Keratinocyte (primary cell): ENCODE measurements around the gene INVS.
"Not testable (repeated sequence)": the region's sequence is repeated elsewhere in the genome, so short reads cannot be mapped to it uniquely, and the experiment has no call there.

Experiments
- CTCF ChIP-seq, 3 experiments: IDR thresholded peaks in 1 of 3; conservative IDR thresholded peaks in 1 of 3; optimal IDR thresholded peaks in 1 of 3; 2 replicates in 2 of 3; 3 replicates in 1 of 3; pipeline versions ENCODE3 to v1.5.1; 2011; ENCODE audit warnings: low read length in 3 of 3, mild to moderate bottlenecking in 3 of 3, moderate library complexity in 2 of 3, control low read depth in 1 of 3, inconsistent platforms in 1 of 3; ENCODE audit not compliant: insufficient read depth in 2 of 3; ENCODE audit errors: extremely low read depth in 1 of 3
- EZH2 ChIP-seq: IDR thresholded peaks from one replicate; pipeline ENCODE4 v1.6.1; 2012; ENCODE audit warnings: inconsistent platforms, mild to moderate bottlenecking, low read length, moderate library complexity

DNA sequence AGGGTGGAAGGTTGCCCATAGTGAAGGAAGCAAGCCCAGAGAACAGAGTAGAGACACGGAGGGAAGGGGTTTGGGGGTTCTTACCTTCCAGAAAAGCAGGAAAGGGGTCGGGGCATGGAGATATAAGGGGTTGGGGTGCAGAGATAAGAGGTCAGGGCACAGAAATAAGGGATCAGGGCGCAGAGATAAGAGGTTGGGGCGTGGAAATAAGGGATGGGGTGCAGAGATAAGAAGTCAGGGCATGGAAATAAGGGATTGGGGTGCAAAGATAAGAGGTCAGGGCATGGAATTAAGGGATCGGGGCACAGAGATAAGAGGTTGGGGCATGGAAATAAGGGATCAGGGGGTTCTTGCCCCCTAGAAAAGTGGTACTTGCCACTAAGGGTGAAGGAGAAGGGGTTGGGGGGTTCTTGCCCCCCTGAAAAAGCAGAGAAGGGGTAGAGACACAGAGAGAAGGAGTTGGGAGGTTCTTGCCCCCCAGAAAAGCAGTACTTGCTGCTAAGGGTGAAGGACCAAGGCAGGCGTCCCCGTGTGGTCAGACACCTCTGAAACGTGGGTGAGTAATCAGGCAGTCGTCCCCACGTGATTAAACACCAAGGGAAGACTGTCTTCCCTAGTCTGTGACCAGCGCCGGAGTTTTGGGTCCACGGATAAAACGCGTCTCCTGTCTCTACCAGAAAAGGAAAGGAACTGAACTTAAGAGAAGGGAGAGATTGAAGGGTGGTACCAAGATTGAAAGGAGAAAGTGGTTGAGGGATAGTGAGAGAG, 46.3 kb downstream of the INVS start:
- not testable (repeated sequence) for TF ChIP-seq CTCF (optimal IDR thresholded peaks at IDR 0.05 in 1 of 3, IDR thresholded peaks at IDR 0.05 in 1 of 3, conservative IDR thresholded peaks at IDR 0.05 in 1 of 3; ENCODE audit: extremely low read depth in 1 of 3, insufficient read depth in 2 of 3, low read length in 3 of 3); EZH2
